Tibial nerve (tissue), 3 donors: ENCODE results near the gene LRRTM4.

ENCODE experiments used
- POLR2A ChIP-seq, 2 donors: fragments of 450-650 bp; IDR thresholded peaks; one replicate each; pipeline ENCODE4 v1.6.1; 2017; ENCODE audit warnings: antibody characterized with exemption in 2 of 2, mild to moderate bottlenecking in 2 of 2, moderate library complexity in 2 of 2
- TF ChIP-seq, protein P1 (sequence below), 5 experiments: fragments of 200-600 bp in 3 of 5; fragments of 450-650 bp in 2 of 5; sonication (generic) in 3 of 5; IDR thresholded peaks; one replicate each; pipeline ENCODE4 v1.5.1; 2016 to 2019; ENCODE audit warnings: antibody characterized with exemption in 5 of 5, mild to moderate bottlenecking in 3 of 5, moderate library complexity in 2 of 5

DNA sequence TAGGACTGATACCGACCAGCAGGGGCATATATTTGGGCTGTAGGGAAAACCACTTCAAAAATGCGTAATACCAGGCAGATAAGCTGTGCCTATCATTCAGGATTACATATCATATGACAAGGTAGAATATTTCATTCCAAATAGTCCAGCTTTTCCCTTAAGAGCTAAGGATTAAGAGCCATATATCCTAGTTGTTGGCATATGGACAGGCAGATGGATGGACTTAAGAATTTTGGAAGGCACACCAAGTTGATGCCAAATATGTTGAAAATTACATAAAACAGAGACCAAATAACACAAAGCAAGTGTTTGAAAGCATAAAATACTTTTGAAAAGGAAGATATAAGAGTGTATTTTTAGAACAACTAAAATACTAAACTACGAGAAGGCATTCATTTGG lies 52.1 kb downstream of the LRRTM4 start:
- TF ChIP-seq, protein P1, sequence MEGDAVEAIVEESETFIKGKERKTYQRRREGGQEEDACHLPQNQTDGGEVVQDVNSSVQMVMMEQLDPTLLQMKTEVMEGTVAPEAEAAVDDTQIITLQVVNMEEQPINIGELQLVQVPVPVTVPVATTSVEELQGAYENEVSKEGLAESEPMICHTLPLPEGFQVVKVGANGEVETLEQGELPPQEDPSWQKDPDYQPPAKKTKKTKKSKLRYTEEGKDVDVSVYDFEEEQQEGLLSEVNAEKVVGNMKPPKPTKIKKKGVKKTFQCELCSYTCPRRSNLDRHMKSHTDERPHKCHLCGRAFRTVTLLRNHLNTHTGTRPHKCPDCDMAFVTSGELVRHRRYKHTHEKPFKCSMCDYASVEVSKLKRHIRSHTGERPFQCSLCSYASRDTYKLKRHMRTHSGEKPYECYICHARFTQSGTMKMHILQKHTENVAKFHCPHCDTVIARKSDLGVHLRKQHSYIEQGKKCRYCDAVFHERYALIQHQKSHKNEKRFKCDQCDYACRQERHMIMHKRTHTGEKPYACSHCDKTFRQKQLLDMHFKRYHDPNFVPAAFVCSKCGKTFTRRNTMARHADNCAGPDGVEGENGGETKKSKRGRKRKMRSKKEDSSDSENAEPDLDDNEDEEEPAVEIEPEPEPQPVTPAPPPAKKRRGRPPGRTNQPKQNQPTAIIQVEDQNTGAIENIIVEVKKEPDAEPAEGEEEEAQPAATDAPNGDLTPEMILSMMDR (IDR thresholded peaks at IDR 0.05), result no peak
- TF ChIP-seq POLR2A (IDR thresholded peaks at IDR 0.05), result no peak
